Measurements from ENCODE around the gene CBLB.

CBLB gene

DNA sequence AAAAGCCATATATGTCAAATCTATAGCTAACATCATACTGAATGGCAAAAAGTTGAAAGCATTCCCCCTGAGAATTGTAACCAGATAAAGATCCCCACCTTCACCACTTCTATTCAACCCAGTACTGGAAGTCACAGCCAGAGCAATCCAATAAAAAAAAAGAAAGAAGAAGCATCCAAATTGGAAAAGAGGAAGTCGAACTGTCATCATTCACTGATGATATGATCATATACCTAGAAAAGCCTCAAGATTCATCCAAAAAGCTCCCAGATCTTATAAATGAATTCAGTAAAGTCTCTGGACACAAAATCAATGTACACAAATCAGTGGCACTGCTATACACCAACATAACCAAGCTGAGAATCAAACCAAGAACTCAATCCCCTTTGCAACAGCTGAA is 97.4 kb downstream of the CBLB start:
- Histone ChIP-seq H3K27ac (ENCODE audit: extremely low read depth, low read depth, low read length) (no peak overlapping the region), H3K4me1 (ENCODE audit: control insufficient read depth, insufficient read depth, low read length) (no peaks in the 10 kb centered on the region), H3K36me3 (ENCODE audit: control insufficient read depth in 2 of 2, insufficient read depth in 1 of 2, low read length in 2 of 2) (no peaks in the 10 kb centered on the region), H3K4me3 (ENCODE audit: low read depth, low read length) (no peak overlapping the region), H3K9me3 (ENCODE audit: control insufficient read depth, insufficient read depth, low read depth, low read length) (no peaks in the 10 kb centered on the region)
- ChIA-PET CTCF (interaction anchor here (0.6 kb wide), 1 partner anchor 56 kb away, joined by 3 read pairs; no protein-coding TSS in a partner anchor), POLR2A (no interaction called here)
- TF ChIP-seq ZNF248 (tag by site-specific recombination; IDR thresholded peaks at IDR 0.05), result no peak
- no peak for TF ChIP-seq ZNF561 (tag by site-specific recombination; IDR thresholded peaks at IDR 0.05; ENCODE audit: borderline replicate concordance)
- no peak for TF ChIP-seq HOXA7 (CRISPR knock-in tag; IDR thresholded peaks at IDR 0.05; ENCODE audit: borderline replicate concordance)
- TF ChIP-seq TRIM28 (IDR thresholded peaks at IDR 0.05; ENCODE audit: borderline replicate concordance, low read length), result no peak
- TF ChIP-seq ZNF132 (tag by site-specific recombination; IDR thresholded peaks at IDR 0.05; ENCODE audit: borderline replicate concordance), result no peak
- no peak for TF ChIP-seq ZNF19 (tag by site-specific recombination; IDR thresholded peaks at IDR 0.05; ENCODE audit: low read depth)
- no peak for TF ChIP-seq ZNF169 (tag by site-specific recombination; IDR thresholded peaks at IDR 0.05)
- no peak for TF ChIP-seq ZNF843 (tag by site-specific recombination; IDR thresholded peaks at IDR 0.05)
- no peak for TF ChIP-seq IKZF3 (tag by site-specific recombination; IDR thresholded peaks at IDR 0.05)
- TF ChIP-seq GLI4 (tag by site-specific recombination; IDR thresholded peaks at IDR 0.05), result no peak
- TF ChIP-seq, protein P1, sequence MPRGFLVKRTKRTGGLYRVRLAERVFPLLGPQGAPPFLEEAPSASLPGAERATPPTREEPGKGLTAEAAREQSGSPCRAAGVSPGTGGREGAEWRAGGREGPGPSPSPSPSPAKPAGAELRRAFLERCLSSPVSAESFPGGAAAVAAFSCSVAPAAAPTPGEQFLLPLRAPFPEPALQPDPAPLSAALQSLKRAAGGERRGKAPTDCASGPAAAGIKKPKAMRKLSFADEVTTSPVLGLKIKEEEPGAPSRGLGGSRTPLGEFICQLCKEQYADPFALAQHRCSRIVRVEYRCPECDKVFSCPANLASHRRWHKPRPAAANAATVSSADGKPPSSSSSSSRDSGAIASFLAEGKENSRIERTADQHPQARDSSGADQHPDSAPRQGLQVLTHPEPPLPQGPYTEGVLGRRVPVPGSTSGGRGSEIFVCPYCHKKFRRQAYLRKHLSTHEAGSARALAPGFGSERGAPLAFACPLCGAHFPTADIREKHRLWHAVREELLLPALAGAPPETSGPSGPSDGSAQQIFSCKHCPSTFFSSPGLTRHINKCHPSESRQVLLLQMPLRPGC (tag by site-specific recombination; IDR thresholded peaks at IDR 0.05), result no peak
- TF ChIP-seq, protein P2, sequence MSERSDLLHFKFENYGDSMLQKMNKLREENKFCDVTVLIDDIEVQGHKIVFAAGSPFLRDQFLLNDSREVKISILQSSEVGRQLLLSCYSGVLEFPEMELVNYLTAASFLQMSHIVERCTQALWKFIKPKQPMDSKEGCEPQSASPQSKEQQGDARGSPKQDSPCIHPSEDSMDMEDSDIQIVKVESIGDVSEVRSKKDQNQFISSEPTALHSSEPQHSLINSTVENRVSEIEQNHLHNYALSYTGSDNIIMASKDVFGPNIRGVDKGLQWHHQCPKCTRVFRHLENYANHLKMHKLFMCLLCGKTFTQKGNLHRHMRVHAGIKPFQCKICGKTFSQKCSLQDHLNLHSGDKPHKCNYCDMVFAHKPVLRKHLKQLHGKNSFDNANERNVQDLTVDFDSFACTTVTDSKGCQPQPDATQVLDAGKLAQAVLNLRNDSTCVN (tag by site-specific recombination; optimal IDR thresholded peaks at IDR 0.05), result no peak
- TF ChIP-seq ZBTB48 (tag by site-specific recombination; IDR thresholded peaks at IDR 0.05), result no peak

DNA sequence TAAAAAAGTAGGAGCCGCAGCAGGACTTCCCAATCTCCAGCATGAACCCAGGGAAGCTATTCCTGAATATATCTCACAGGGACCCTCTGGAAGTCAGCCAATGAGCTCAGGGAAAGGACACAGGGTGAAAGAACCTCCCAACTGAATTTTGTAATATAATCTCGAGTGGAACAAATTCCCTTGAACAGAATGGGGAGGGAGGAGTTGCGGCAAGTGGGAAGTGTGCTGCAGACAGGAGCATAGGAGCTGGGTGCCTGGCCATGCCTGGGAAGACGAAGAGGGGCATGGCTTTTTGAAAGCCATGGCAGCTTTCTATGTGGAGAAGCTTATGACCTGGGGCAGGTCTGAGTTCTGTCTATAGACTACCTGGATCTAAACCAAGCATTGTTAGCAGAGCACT is 98.4 kb downstream of the CBLB start:
- CTCF ChIA-PET, result interaction anchor here (0.6 kb wide), 1 partner anchor 145 kb away, joined by 5 read pairs; no protein-coding TSS in a partner anchor

DNA sequence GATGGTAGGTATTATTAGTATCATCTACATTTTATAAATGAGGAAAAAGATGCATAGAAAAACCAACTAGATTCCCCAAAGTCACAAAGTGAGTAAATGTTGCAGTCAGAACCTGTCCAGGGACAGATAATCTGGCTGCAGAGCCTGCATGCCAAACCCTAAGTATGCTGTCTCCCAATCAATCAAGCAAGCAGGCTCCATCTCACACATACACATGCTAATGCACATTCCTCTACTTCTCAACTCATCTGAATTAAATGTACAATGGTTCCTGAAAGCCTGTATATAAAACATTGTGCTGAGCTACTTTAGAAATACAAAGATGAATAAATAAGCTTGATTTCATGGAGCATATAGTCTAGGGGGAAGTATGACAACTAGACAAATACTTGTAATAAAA is 101.0 kb downstream of the CBLB start:
- no peaks in the 10 kb centered on the region for H3K36me3 ChIP-seq (ENCODE audit: control insufficient read depth in 2 of 2, insufficient read depth in 1 of 2, low read length in 2 of 2)
- POLR2A ChIA-PET, result no interaction called here
- no peaks in the 10 kb centered on the region; the same call in 1 of the 2 replicates for H3K9me3 ChIP-seq (ENCODE audit: control insufficient read depth, insufficient read depth, low read depth, low read length)
- no peak overlapping the region for H3K27ac ChIP-seq (ENCODE audit: extremely low read depth, low read depth, low read length)
- H3K4me3 ChIP-seq (ENCODE audit: low read depth, low read length), result no peak overlapping the region
- no peaks in the 10 kb centered on the region for H3K4me1 ChIP-seq (ENCODE audit: control insufficient read depth, insufficient read depth, low read length)
- TF ChIP-seq ZNF214 (tag by site-specific recombination; IDR thresholded peaks at IDR 0.05; ENCODE audit: borderline replicate concordance) (no peak), GFI1B (tag by site-specific recombination; IDR thresholded peaks at IDR 0.05) (no peak)
- CTCF ChIA-PET, result no interaction called here

More for the DNA sequence above, 98.4 kb downstream of the CBLB start:
- Histone ChIP-seq H3K36me3 (ENCODE audit: control insufficient read depth in 2 of 2, insufficient read depth in 1 of 2, low read length in 2 of 2) (no peaks in the 10 kb centered on the region), H3K4me3 (ENCODE audit: low read depth, low read length) (no peak overlapping the region), H3K27ac (ENCODE audit: extremely low read depth, low read depth, low read length) (no peak overlapping the region), H3K9me3 (ENCODE audit: control insufficient read depth, insufficient read depth, low read depth, low read length) (no peaks in the 10 kb centered on the region), H3K4me1 (ENCODE audit: control insufficient read depth, insufficient read depth, low read length) (no peaks in the 10 kb centered on the region)
- no peak for TF ChIP-seq ZNF621 (tag by site-specific recombination; IDR thresholded peaks at IDR 0.05)
- no peak for TF ChIP-seq ZNF549 (tag by site-specific recombination; IDR thresholded peaks at IDR 0.05)
- POLR2A ChIA-PET, result no interaction called here

DNA sequence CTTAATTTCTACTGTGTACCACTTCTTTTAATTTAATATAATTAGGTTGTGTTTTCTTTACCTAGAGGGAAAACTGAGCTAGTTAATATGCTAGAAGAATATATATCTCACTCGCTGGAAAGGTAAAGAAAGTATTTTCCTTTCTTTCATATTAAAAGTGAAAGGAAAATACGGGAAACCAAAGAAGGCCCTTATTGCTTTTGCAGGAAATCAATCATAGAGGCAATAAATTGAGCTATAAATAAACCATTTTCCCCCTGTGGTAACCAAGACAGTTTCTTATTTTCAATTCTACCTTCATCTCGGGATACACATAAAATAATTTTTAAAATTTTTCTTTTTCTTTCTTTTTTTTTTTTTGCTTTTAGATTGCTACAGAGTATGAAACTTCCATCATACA is 101.6 kb downstream of the CBLB start:
- Histone ChIP-seq H3K4me1 (ENCODE audit: control insufficient read depth, insufficient read depth, low read length) (no peaks in the 10 kb centered on the region), H3K27ac (ENCODE audit: extremely low read depth, low read depth, low read length) (no peak overlapping the region), H3K4me3 (ENCODE audit: low read depth, low read length) (no peak overlapping the region), H3K36me3 (ENCODE audit: control insufficient read depth in 2 of 2, insufficient read depth in 1 of 2, low read length in 2 of 2) (no peaks in the 10 kb centered on the region), H3K9me3 (ENCODE audit: control insufficient read depth, insufficient read depth, low read depth, low read length) (no peaks in the 10 kb centered on the region; the same call in 1 of the 2 replicates)
- ChIA-PET CTCF (no interaction called here), POLR2A (no interaction called here)
- TF ChIP-seq, protein P3, sequence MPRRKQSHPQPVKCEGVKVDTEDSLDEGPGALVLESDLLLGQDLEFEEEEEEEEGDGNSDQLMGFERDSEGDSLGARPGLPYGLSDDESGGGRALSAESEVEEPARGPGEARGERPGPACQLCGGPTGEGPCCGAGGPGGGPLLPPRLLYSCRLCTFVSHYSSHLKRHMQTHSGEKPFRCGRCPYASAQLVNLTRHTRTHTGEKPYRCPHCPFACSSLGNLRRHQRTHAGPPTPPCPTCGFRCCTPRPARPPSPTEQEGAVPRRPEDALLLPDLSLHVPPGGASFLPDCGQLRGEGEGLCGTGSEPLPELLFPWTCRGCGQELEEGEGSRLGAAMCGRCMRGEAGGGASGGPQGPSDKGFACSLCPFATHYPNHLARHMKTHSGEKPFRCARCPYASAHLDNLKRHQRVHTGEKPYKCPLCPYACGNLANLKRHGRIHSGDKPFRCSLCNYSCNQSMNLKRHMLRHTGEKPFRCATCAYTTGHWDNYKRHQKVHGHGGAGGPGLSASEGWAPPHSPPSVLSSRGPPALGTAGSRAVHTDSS (tag by site-specific recombination; IDR thresholded peaks at IDR 0.05), result no peak
- no peak for TF ChIP-seq KLF7 (tag by site-specific recombination; IDR thresholded peaks at IDR 0.05; ENCODE audit: borderline replicate concordance)
- TF ChIP-seq, protein P4, sequence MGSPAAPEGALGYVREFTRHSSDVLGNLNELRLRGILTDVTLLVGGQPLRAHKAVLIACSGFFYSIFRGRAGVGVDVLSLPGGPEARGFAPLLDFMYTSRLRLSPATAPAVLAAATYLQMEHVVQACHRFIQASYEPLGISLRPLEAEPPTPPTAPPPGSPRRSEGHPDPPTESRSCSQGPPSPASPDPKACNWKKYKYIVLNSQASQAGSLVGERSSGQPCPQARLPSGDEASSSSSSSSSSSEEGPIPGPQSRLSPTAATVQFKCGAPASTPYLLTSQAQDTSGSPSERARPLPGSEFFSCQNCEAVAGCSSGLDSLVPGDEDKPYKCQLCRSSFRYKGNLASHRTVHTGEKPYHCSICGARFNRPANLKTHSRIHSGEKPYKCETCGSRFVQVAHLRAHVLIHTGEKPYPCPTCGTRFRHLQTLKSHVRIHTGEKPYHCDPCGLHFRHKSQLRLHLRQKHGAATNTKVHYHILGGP (tag by site-specific recombination; IDR thresholded peaks at IDR 0.05), result no peak
- TF ChIP-seq ZNF701 (tag by site-specific recombination; IDR thresholded peaks at IDR 0.05), result no peak
- TF ChIP-seq ZNF792 (tag by site-specific recombination; IDR thresholded peaks at IDR 0.05), result no peak

Data from HEK293 (cell line).